ENCODE measurements around the gene EEF1A2.

DNA sequence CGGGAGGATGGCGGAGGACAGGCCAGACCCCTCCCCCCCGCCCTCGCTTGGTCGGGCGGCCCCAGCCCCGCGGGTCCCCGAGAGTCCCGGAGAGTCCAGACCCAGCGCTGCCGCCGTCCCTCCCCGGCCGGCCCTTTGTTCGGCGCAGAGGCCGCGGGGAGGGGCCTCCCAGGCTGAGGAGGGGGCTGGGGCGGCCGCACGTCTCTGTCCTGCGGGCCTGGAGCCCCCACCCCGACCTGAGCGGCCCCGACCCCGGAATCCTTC, 27.2 kb downstream of the EEF1A2 start:
- TF ChIP-seq, protein P1, sequence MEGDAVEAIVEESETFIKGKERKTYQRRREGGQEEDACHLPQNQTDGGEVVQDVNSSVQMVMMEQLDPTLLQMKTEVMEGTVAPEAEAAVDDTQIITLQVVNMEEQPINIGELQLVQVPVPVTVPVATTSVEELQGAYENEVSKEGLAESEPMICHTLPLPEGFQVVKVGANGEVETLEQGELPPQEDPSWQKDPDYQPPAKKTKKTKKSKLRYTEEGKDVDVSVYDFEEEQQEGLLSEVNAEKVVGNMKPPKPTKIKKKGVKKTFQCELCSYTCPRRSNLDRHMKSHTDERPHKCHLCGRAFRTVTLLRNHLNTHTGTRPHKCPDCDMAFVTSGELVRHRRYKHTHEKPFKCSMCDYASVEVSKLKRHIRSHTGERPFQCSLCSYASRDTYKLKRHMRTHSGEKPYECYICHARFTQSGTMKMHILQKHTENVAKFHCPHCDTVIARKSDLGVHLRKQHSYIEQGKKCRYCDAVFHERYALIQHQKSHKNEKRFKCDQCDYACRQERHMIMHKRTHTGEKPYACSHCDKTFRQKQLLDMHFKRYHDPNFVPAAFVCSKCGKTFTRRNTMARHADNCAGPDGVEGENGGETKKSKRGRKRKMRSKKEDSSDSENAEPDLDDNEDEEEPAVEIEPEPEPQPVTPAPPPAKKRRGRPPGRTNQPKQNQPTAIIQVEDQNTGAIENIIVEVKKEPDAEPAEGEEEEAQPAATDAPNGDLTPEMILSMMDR (IDR thresholded peaks at IDR 0.05) = no peak
- no peak for TF ChIP-seq POLR2A (IDR thresholded peaks at IDR 0.05)
